ENCODE data around the gene NUDT1.

Gene NUDT1

GRCh38 chr7:2253525-2254244 is 11.7 kb downstream of the NUDT1 start:
- DNase-seq (ENCODE audit: extremely low spot score) = no peak
- ChIA-PET POLR2A (interaction anchor here (1.3 kb wide), 1 partner anchor 12 kb away, joined by 3 read pairs; the partner anchor contains the start of genes MRM2 and NUDT1), CTCF (no interaction called here)
- TF ChIP-seq SUZ12 (IDR thresholded peaks at IDR 0.05) (no peak), LEF1 (IDR thresholded peaks at IDR 0.05; ENCODE audit: borderline replicate concordance) (no peak), FOXK2 (IDR thresholded peaks at IDR 0.05) (no peak), L3MBTL2 (conservative IDR thresholded peaks at IDR 0.05) (no peak), FOXA1 (IDR thresholded peaks at IDR 0.05) (no peak), BHLHE40 (IDR thresholded peaks at IDR 0.05; ENCODE audit: borderline replicate concordance) (no peak)

GRCh38 chr7:2254429-2255144 is 12.6 kb downstream of the NUDT1 start:
- no peak for TF ChIP-seq ZNF384 (IDR thresholded peaks at IDR 0.05)
- no peak for TF ChIP-seq ELF4 (IDR thresholded peaks at IDR 0.05)
- TF ChIP-seq CTBP1 (IDR thresholded peaks at IDR 0.05; ENCODE audit: borderline replicate concordance) = no peak
- TF ChIP-seq PKNOX1 (IDR thresholded peaks at IDR 0.05) = no peak
- ChIA-PET POLR2A (interaction anchor here (0.8 to 1.3 kb wide), 2 partner anchors 13 kb away, joined by 3 to 4 read pairs; partner anchors contain the start of genes MRM2 and NUDT1), CTCF (no interaction called here)
- DNase-seq (ENCODE audit: extremely low spot score) = no peak

- POLR2A ChIA-PET = interaction anchor here (0.8 to 1.9 kb wide), 2 partner anchors 13 to 14 kb away, joined by 4 to 5 read pairs; partner anchors contain the start of genes MRM2 and NUDT1
- CTCF ChIA-PET = no interaction called here
- no peak for DNase-seq (ENCODE audit: extremely low spot score)
- TF ChIP-seq SUZ12 (IDR thresholded peaks at IDR 0.05) (no peak), CTBP1 (IDR thresholded peaks at IDR 0.05; ENCODE audit: borderline replicate concordance) (no peak), FOXM1 (IDR thresholded peaks at IDR 0.05; ENCODE audit: borderline replicate concordance) (no peak), PKNOX1 (IDR thresholded peaks at IDR 0.05) (no peak), BHLHE40 (IDR thresholded peaks at IDR 0.05; ENCODE audit: borderline replicate concordance) (no peak), LEF1 (IDR thresholded peaks at IDR 0.05; ENCODE audit: borderline replicate concordance) (no peak), HDGF (IDR thresholded peaks at IDR 0.05; ENCODE audit: borderline replicate concordance) (no peak), SP1 (IDR thresholded peaks at IDR 0.05) (no peak), TARDBP (IDR thresholded peaks at IDR 0.05) (no peak), NFRKB (IDR thresholded peaks at IDR 0.05) (no peak)
These were observed 13.4 kb downstream of the NUDT1 start for GRCh38 chr7:2255145-2256139.

- DNase-seq (ENCODE audit: extremely low spot score) = no peak
- ChIA-PET CTCF (no interaction called here), POLR2A (interaction anchor here (1.9 kb wide), 1 partner anchor 15 kb away, joined by 5 read pairs; the partner anchor contains the start of genes MRM2 and NUDT1)
- TF ChIP-seq L3MBTL2 (conservative IDR thresholded peaks at IDR 0.05) (no peak), ZNF384 (IDR thresholded peaks at IDR 0.05) (no peak), ELF4 (IDR thresholded peaks at IDR 0.05) (no peak), FOXK2 (IDR thresholded peaks at IDR 0.05) (no peak), NFRKB (IDR thresholded peaks at IDR 0.05) (no peak), SUZ12 (IDR thresholded peaks at IDR 0.05) (no peak), HDGF (IDR thresholded peaks at IDR 0.05; ENCODE audit: borderline replicate concordance) (no peak), FOXM1 (IDR thresholded peaks at IDR 0.05; ENCODE audit: borderline replicate concordance) (no peak), TARDBP (IDR thresholded peaks at IDR 0.05) (no peak), FOXA1 (IDR thresholded peaks at IDR 0.05) (no peak), LEF1 (IDR thresholded peaks at IDR 0.05; ENCODE audit: borderline replicate concordance) (no peak)
These were observed 14.4 kb downstream of the NUDT1 start for GRCh38 chr7:2256306-2257045.

- no peak for DNase-seq (ENCODE audit: extremely low spot score)
- no peak for TF ChIP-seq HDGF (IDR thresholded peaks at IDR 0.05; ENCODE audit: borderline replicate concordance)
- TF ChIP-seq SP1 (IDR thresholded peaks at IDR 0.05) = no peak
- no peak for TF ChIP-seq ARNT (IDR thresholded peaks at IDR 0.05)
- no peak for TF ChIP-seq ELF4 (IDR thresholded peaks at IDR 0.05)
- no peak for TF ChIP-seq NFRKB (IDR thresholded peaks at IDR 0.05)
- TF ChIP-seq SUZ12 (IDR thresholded peaks at IDR 0.05) = no peak
- TF ChIP-seq LEF1 (IDR thresholded peaks at IDR 0.05; ENCODE audit: borderline replicate concordance) = no peak
- TF ChIP-seq FOXA1 (IDR thresholded peaks at IDR 0.05) = no peak
- TF ChIP-seq ZNF384 (IDR thresholded peaks at IDR 0.05) = no peak
- TF ChIP-seq L3MBTL2 (conservative IDR thresholded peaks at IDR 0.05) = no peak
- no peak for TF ChIP-seq PKNOX1 (IDR thresholded peaks at IDR 0.05)
- no peak for TF ChIP-seq CTBP1 (IDR thresholded peaks at IDR 0.05; ENCODE audit: borderline replicate concordance)
- TF ChIP-seq TARDBP (IDR thresholded peaks at IDR 0.05) = no peak
- CTCF ChIA-PET = no interaction called here
- POLR2A ChIA-PET = interaction anchor here (1.9 kb wide), 1 partner anchor 15 kb away, joined by 5 read pairs; the partner anchor contains the start of genes MRM2 and NUDT1
These were observed 15.1 kb downstream of the NUDT1 start for GRCh38 chr7:2257046-2257551.

All from HEK293T (cell line).